DND-41 (cell line): ENCODE results near the gene VTCN1.
"Not testable (repeated sequence)": the region's sequence is repeated elsewhere in the genome, so short reads cannot be mapped to it uniquely, and the experiment has no call there.

Source experiments
- ATAC-seq: fragments of 200-7000 bp; cut with Tn5 transposase; 3 replicates; pipeline ENCODE4 v1.9.1; 2021; ENCODE audit warnings: low read depth; ENCODE audit not compliant: insufficient read depth
- DNase-seq: peaks from one replicate; pipeline ENCODE4 v3.0.0-alpha.2; 2020
- H2AFZ ChIP-seq: 2 replicates; pipeline ENCODE4 v1.6.0; 2012; ENCODE audit warnings: low read depth, low read length
- H3K27ac ChIP-seq: 2 replicates; pipeline ENCODE4 v1.5.1; 2012; ENCODE audit warnings: low read length, inconsistent platforms
- H3K27me3 ChIP-seq: fragments of 200-600 bp; sonication (generic); 2 replicates; pipeline ENCODE4 v1.6.0; 2012; ENCODE audit warnings: low read length, mild to moderate bottlenecking, inconsistent platforms; ENCODE audit not compliant: insufficient read depth, poor library complexity
- H3K36me3 ChIP-seq: 2 replicates; pipeline ENCODE4 v1.5.1; 2012; ENCODE audit warnings: low read length, inconsistent platforms; ENCODE audit not compliant: insufficient read depth
- H3K4me1 ChIP-seq: 2 replicates; pipeline ENCODE4 v1.5.1; 2012; ENCODE audit warnings: mild to moderate bottlenecking, low read length; ENCODE audit not compliant: insufficient read depth
- H3K4me2 ChIP-seq: 2 replicates; pipeline ENCODE4 v1.6.0; 2012; ENCODE audit warnings: mild to moderate bottlenecking, moderate library complexity, low read length, inconsistent platforms; ENCODE audit not compliant: insufficient read depth
- H3K4me3 ChIP-seq, 2 experiments: fragments of 200-600 bp in 1 of 2; shearing (Covaris generic) in 1 of 2; 2 replicates each; pipeline ENCODE4 v1.5.1; 2012 to 2016; ENCODE audit warnings: inconsistent platforms in 2 of 2, low read length in 2 of 2, mild to moderate bottlenecking in 2 of 2, low read depth in 1 of 2, moderate library complexity in 1 of 2
- H3K79me2 ChIP-seq: 2 replicates; pipeline ENCODE4 v1.6.0; 2012; ENCODE audit warnings: low read length, inconsistent platforms; ENCODE audit not compliant: insufficient read depth
- H3K9ac ChIP-seq: 2 replicates; pipeline ENCODE4 v1.6.0; 2012; ENCODE audit warnings: low read depth, mild to moderate bottlenecking, inconsistent platforms, low read length, moderate library complexity
- H3K9me3 ChIP-seq: 2 replicates; pipeline ENCODE4 v1.5.1; 2012; ENCODE audit warnings: low read length, moderate library complexity, mild to moderate bottlenecking, inconsistent platforms; ENCODE audit not compliant: insufficient read depth, severe bottlenecking
- H4K20me1 ChIP-seq: 2 replicates; pipeline ENCODE4 v1.6.0; 2012; ENCODE audit warnings: low read length; ENCODE audit not compliant: insufficient read depth
- CTCF ChIP-seq: IDR thresholded peaks from 2 replicates; pipeline ENCODE4 v1.5.1; 2012; ENCODE audit warnings: borderline replicate concordance, low read length, moderate library complexity, mild to moderate bottlenecking; ENCODE audit not compliant: poor library complexity, severe bottlenecking; ENCODE audit errors: extremely low read depth
- EZH2 ChIP-seq: IDR thresholded peaks from 3 replicates; pipeline ENCODE4 v1.6.1; 2012; ENCODE audit warnings: borderline replicate concordance, low read depth, mild to moderate bottlenecking, moderate library complexity, low read length, inconsistent platforms; ENCODE audit not compliant: severe bottlenecking

Gene VTCN1

GRCh38 chr1:117210831-117211261 is at the start of gene VTCN1:
TSS of gene VTCN1 (minus strand) at chr1:117210927. CDS start at chr1:117210855, 72 bp downstream.
- Histone ChIP-seq H3K9me3 (no peaks in the 10 kb centered on the region), H3K36me3 (no peaks in the 10 kb centered on the region), H3K27ac (no peak within 1 kb of the TSS), H3K4me2 (no peak within 1 kb of the TSS), H3K4me3 (no peak within 1 kb of the TSS), H3K4me1 (no peaks in the 10 kb centered on the region), H3K27me3 (peaks cover 17% of the 10 kb centered on the region), H4K20me1 (no peaks in the 10 kb centered on the region), H3K9ac (no peak within 1 kb of the TSS), H3K79me2 (no peaks in the 10 kb centered on the region), H2AFZ (no peak within 1 kb of the TSS)
- no peak for ATAC-seq
- no peak for DNase-seq
- no peak for TF ChIP-seq EZH2
- no peak for TF ChIP-seq CTCF

- no peak for ATAC-seq
- DNase-seq: no peak
- H3K9ac ChIP-seq: no peak overlapping the region
- H3K4me2 ChIP-seq: no peak overlapping the region
- H3K27ac ChIP-seq: no peak overlapping the region
- H3K9me3 ChIP-seq: peaks cover 4% of the 10 kb centered on the region
- no peaks in the 10 kb centered on the region for H3K4me1 ChIP-seq
- no peaks in the 10 kb centered on the region for H3K79me2 ChIP-seq
- no peak overlapping the region for H3K4me3 ChIP-seq
- no peaks in the 10 kb centered on the region for H3K36me3 ChIP-seq
- TF ChIP-seq CTCF: no peak
- TF ChIP-seq EZH2: no peak
- H3K27me3 ChIP-seq: no peaks in the 10 kb centered on the region
- H4K20me1 ChIP-seq: no peaks in the 10 kb centered on the region
- no peak overlapping the region for H2AFZ ChIP-seq
Observed at GRCh38 chr1:117258791-117259190, 48.1 kb upstream of the VTCN1 start.

GRCh38 chr1:117258075-117258474 is 47.3 kb upstream of the VTCN1 start:
- not testable (repeated sequence) for H3K36me3 ChIP-seq, H3K27ac ChIP-seq, H3K79me2 ChIP-seq, H2AFZ ChIP-seq, H3K27me3 ChIP-seq, H3K4me2 ChIP-seq, H3K9ac ChIP-seq, H3K4me1 ChIP-seq, H3K9me3 ChIP-seq, H3K4me3 ChIP-seq, H4K20me1 ChIP-seq, ATAC-seq, DNase-seq

- Histone ChIP-seq H2AFZ (no peak overlapping the region), H3K27me3 (no peaks in the 10 kb centered on the region), H3K9ac (no peak overlapping the region), H3K4me2 (no peak overlapping the region), H3K4me1 (no peaks in the 10 kb centered on the region), H3K36me3 (no peaks in the 10 kb centered on the region), H3K79me2 (no peaks in the 10 kb centered on the region), H3K27ac (no peak overlapping the region), H4K20me1 (no peaks in the 10 kb centered on the region), H3K9me3 (peaks cover 4% of the 10 kb centered on the region), H3K4me3 (no peak overlapping the region)
- no peak for TF ChIP-seq CTCF
- no peak for TF ChIP-seq EZH2
- ATAC-seq (no peak), DNase-seq (no peak)
Observed at GRCh38 chr1:117257291-117257690, 46.6 kb upstream of the VTCN1 start.
